Ascending aorta (tissue), 2 donors: Measurements from ENCODE around the gene GIGYF2. TPM values are rescaled to one million over a fixed set of nuclear protein-coding genes. Genes with fewer than 3 reads are reported as not detected.

Source experiments
- DNase-seq, 2 donors: peaks; one replicate each; pipeline ENCODE4 v3.0.0-alpha.2; 2019; ENCODE audit warnings: low spot score in 2 of 2
- H3K27ac ChIP-seq, 2 donors: fragments of 200-600 bp; sonication (generic); one replicate each; pipeline ENCODE4 v1.5.1; 2016 to 2017; ENCODE audit warnings: mild to moderate bottlenecking in 1 of 2
- H3K27me3 ChIP-seq: fragments of 200-600 bp; sonication (generic); one replicate; pipeline ENCODE4 v1.5.1; 2017
- H3K36me3 ChIP-seq, 2 donors: fragments of 200-600 bp; sonication (generic); one replicate each; pipeline ENCODE4 v1.5.1; 2016
- H3K4me1 ChIP-seq, 2 donors: fragments of 200-600 bp; sonication (generic); one replicate each; pipeline ENCODE4 v1.5.1; 2016 to 2017; ENCODE audit warnings: mild to moderate bottlenecking in 1 of 2
- H3K4me3 ChIP-seq, 2 donors: fragments of 200-600 bp; sonication (generic); one replicate each; pipeline ENCODE4 v1.5.1; 2016 to 2017; ENCODE audit warnings: mild to moderate bottlenecking in 1 of 2
- H3K9me3 ChIP-seq, 2 donors: fragments of 200-600 bp; sonication (generic); one replicate each; pipeline ENCODE4 v1.5.1; 2016
- CTCF ChIP-seq, 3 experiments: fragments of 200-600 bp in 2 of 3; fragments of 450-650 bp in 1 of 3; sonication (generic) in 2 of 3; IDR thresholded peaks; one replicate each; pipeline ENCODE4 v1.5.1; 2016 to 2019; ENCODE audit warnings: antibody characterized with exemption in 3 of 3, mild to moderate bottlenecking in 1 of 3, moderate library complexity in 1 of 3
- intact Hi-C: fragments of 100-400 bp; cut with DNase I; formaldehyde crosslinking; loops from one replicate; pipeline ENCODE4 v1.15.1; 2023
- total RNA-seq: library from RNA; depleted of rRNA; stranded (reverse); fragments of >200 nt; gene quantifications from one replicate; pipeline ENCODE4 v1.1.0, GENCODE V29; 2016

Gene GIGYF2
- total RNA-seq, 1 donor from 2014 or later = 27.5 TPM

GRCh38 chr2:232865165-232865564 is 168.0 kb downstream of the GIGYF2 start:
- Histone ChIP-seq H3K9me3 (no peaks in the 10 kb centered on the region), H3K36me3 (peaks cover 0 to 14% of the 10 kb centered on the region in 2 donors), H3K4me1 (no peaks in the 10 kb centered on the region), H3K27ac (no peak overlapping the region), H3K4me3 (no peak overlapping the region), H3K27me3 (no peaks in the 10 kb centered on the region)
- intact Hi-C loops = no loop called here
- TF ChIP-seq CTCF (IDR thresholded peaks at IDR 0.05) = no peak
- no peak for DNase-seq

GRCh38 chr2:232866104-232866503 is 169.0 kb downstream of the GIGYF2 start:
- no peaks in the 10 kb centered on the region for H3K9me3 ChIP-seq
- peaks cover 0 to 6% of the 10 kb centered on the region in 2 donors for H3K36me3 ChIP-seq
- no peak overlapping the region for H3K4me3 ChIP-seq
- H3K27ac ChIP-seq = no peak overlapping the region
- H3K4me1 ChIP-seq = no peaks in the 10 kb centered on the region
- no peak for DNase-seq
- no peaks in the 10 kb centered on the region for H3K27me3 ChIP-seq
- intact Hi-C loops = no loop called here
- TF ChIP-seq CTCF (IDR thresholded peaks at IDR 0.05) = no peak

GRCh38 chr2:232869138-232870017 is 172.2 kb downstream of the GIGYF2 start:
- DNase-seq = peak in 1 of 2 donors; percentile 55
- Histone ChIP-seq H3K36me3 (no peaks in the 10 kb centered on the region), H3K4me1 (no peaks in the 10 kb centered on the region), H3K4me3 (no peak overlapping the region), H3K9me3 (no peaks in the 10 kb centered on the region), H3K27ac (no peak overlapping the region), H3K27me3 (no peaks in the 10 kb centered on the region)
- TF ChIP-seq CTCF (IDR thresholded peaks at IDR 0.05) = no peak
- intact Hi-C loops = no loop called here

GRCh38 chr2:232870018-232870765 is 173.1 kb downstream of the GIGYF2 start, which contains the start of gene SNORC:
TSS of gene SNORC (plus strand) at chr2:232870264. CDS start at chr2:232870342, 78 bp downstream.
- Histone ChIP-seq H3K36me3 (no peaks in the 10 kb centered on the region), H3K27ac (no peak within 1 kb of the TSS), H3K9me3 (no peaks in the 10 kb centered on the region), H3K4me1 (no peaks in the 10 kb centered on the region), H3K27me3 (no peaks in the 10 kb centered on the region), H3K4me3 (no peak within 1 kb of the TSS)
- no peak for TF ChIP-seq CTCF (IDR thresholded peaks at IDR 0.05)
- DNase-seq = peak in 1 of 2 donors; percentile 50
- intact Hi-C loops = no loop called here

- Histone ChIP-seq H3K9me3 (no peaks in the 10 kb centered on the region), H3K27ac (no peak overlapping the region), H3K4me1 (no peaks in the 10 kb centered on the region), H3K27me3 (peaks cover 2% of the 10 kb centered on the region), H3K36me3 (no peaks in the 10 kb centered on the region), H3K4me3 (no peak overlapping the region)
- no peak for TF ChIP-seq CTCF (IDR thresholded peaks at IDR 0.05)
- DNase-seq = no peak
- intact Hi-C loops = no loop called here
These were observed 173.7 kb downstream of the GIGYF2 start for GRCh38 chr2:232870766-232871371.
